Measurements from ENCODE around the gene LSM14B.
"Not testable (repeated sequence)": the region's sequence is repeated elsewhere in the genome, so short reads cannot be mapped to it uniquely, and the experiment has no call there.

DNA sequence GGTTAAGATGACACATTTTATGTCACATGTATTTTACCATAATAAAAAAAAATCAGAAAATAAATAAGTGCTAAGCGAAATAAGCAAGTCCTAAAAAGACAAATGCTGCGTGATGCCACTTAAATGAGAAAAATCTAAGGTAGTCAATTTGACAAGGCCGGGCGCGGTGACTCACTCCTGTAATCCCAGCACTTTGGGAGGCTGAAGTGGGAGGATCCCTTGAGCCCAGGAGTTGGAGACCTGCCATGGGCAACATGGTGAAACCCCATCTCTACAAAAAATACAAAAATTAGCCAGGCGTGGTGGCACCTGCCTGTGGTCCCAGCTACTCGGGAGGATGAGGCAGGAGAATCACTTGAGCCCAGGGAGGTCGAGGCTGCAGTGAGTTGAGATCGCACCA is 38.1 kb upstream of the LSM14B start:
- TF ChIP-seq, protein P1, sequence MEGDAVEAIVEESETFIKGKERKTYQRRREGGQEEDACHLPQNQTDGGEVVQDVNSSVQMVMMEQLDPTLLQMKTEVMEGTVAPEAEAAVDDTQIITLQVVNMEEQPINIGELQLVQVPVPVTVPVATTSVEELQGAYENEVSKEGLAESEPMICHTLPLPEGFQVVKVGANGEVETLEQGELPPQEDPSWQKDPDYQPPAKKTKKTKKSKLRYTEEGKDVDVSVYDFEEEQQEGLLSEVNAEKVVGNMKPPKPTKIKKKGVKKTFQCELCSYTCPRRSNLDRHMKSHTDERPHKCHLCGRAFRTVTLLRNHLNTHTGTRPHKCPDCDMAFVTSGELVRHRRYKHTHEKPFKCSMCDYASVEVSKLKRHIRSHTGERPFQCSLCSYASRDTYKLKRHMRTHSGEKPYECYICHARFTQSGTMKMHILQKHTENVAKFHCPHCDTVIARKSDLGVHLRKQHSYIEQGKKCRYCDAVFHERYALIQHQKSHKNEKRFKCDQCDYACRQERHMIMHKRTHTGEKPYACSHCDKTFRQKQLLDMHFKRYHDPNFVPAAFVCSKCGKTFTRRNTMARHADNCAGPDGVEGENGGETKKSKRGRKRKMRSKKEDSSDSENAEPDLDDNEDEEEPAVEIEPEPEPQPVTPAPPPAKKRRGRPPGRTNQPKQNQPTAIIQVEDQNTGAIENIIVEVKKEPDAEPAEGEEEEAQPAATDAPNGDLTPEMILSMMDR (IDR thresholded peaks at IDR 0.05) = not testable (repeated sequence)
- not testable (repeated sequence) for TF ChIP-seq POLR2A (IDR thresholded peaks at IDR 0.05)

All from heart left ventricle (tissue), 13 donors.